B cell (primary cell): ENCODE results near the gene TDRD12. TPM values are rescaled to one million over a fixed set of nuclear protein-coding genes. Genes with fewer than 3 reads are reported as not detected.
"Not testable (repeated sequence)": the region's sequence is repeated elsewhere in the genome, so short reads cannot be mapped to it uniquely, and the experiment has no call there.

Experiments
- ATAC-seq: fragments of 200-7000 bp; cut with Tn5 transposase; one replicate; pipeline ENCODE4 v1.10.0; 2021; ENCODE audit warnings: low read depth, mild to moderate bottlenecking, moderate number of reproducible peaks, moderate library complexity
- CTCF ChIA-PET: fragments of 350-600 bp; sonication (Branson Sonifier 250); formaldehyde crosslinking; loops from one replicate; lab custom pipeline; 2021; ENCODE audit warnings: antibody characterized with exemption, inconsistent platforms; lab: Charles Lee
- POLR2A ChIA-PET: fragments of 350-600 bp; sonication (Branson Sonifier 250); formaldehyde crosslinking; loops from one replicate; lab custom pipeline; 2021; ENCODE audit warnings: antibody characterized with exemption; lab: Charles Lee
- DNase-seq: peaks from one replicate; pipeline ENCODE4 v3.0.0; 2013
- H2AFZ ChIP-seq: 2 replicates; pipeline ENCODE4 v1.6.1; 2012; ENCODE audit warnings: mild to moderate bottlenecking, low read depth, low read length; ENCODE audit not compliant: insufficient read depth, poor library complexity, severe bottlenecking
- H3K27ac ChIP-seq, 2 donors: 1 replicate in 1 of 2; 2 replicates in 1 of 2; pipeline ENCODE4 v1.5.1; 2012 to 2013; ENCODE audit warnings: low read length in 2 of 2, mild to moderate bottlenecking in 2 of 2, moderate library complexity in 1 of 2
- H3K27me3 ChIP-seq, 4 experiments: fragments of 200-600 bp in 1 of 4; sonication (generic) in 1 of 4; replicated peaks in 1 of 4; 1 replicate in 2 of 4; 2 replicates in 2 of 4; pipeline versions ENCODE4 v1.6.1 to v1.7.0; 2013 to 2016; ENCODE audit warnings: low read length in 3 of 4, mild to moderate bottlenecking in 2 of 4, mixed read lengths in 1 of 4, moderate library complexity in 1 of 4; ENCODE audit not compliant: insufficient read depth in 4 of 4, control insufficient read depth in 3 of 4; ENCODE audit errors: control extremely low read depth in 1 of 4
- H3K36me3 ChIP-seq, 2 experiments: replicated peaks in 1 of 2; 1 replicate in 1 of 2; 2 replicates in 1 of 2; pipeline versions ENCODE4 v1.6.1 to v1.7.1; 2013; ENCODE audit warnings: low read length in 1 of 2; ENCODE audit not compliant: insufficient read depth in 2 of 2, control insufficient read depth in 1 of 2; ENCODE audit errors: control extremely low read depth in 1 of 2, extremely low read depth in 1 of 2
- H3K4me1 ChIP-seq, 2 donors: fragments of 200-600 bp in 1 of 2; sonication (generic) in 1 of 2; 1 replicate in 1 of 2; 2 replicates in 1 of 2; pipeline versions ENCODE4 v1.5.1 to v1.6.1; 2013 to 2017; ENCODE audit warnings: low read length in 2 of 2; ENCODE audit not compliant: control insufficient read depth in 2 of 2, insufficient read depth in 2 of 2
- H3K4me2 ChIP-seq: replicated peaks from 2 replicates; pipeline ENCODE3; 2012; ENCODE audit warnings: mild to moderate bottlenecking, low read depth, low read length; ENCODE audit not compliant: poor library complexity, severe bottlenecking
- H3K4me3 ChIP-seq, 5 experiments: fragments of 200-600 bp in 1 of 5; sonication (generic) in 1 of 5; 1 replicate in 3 of 5; 2 replicates in 2 of 5; pipeline versions ENCODE4 v1.5.1 to v1.7.0; 2011 to 2016; ENCODE audit warnings: low read length in 4 of 5, mild to moderate bottlenecking in 4 of 5, low read depth in 2 of 5, control low read depth in 1 of 5, moderate library complexity in 1 of 5; ENCODE audit not compliant: insufficient read depth in 1 of 5; ENCODE audit errors: control extremely low read depth in 1 of 5, extremely low read depth in 1 of 5
- H3K79me2 ChIP-seq: fragments of 200-600 bp; sonication (generic); one replicate; pipeline ENCODE4 v1.6.0; 2016; ENCODE audit warnings: low read length; ENCODE audit not compliant: control insufficient read depth, insufficient read depth
- H3K9ac ChIP-seq: fragments of 200-600 bp; sonication (generic); 2 replicates; pipeline ENCODE4 v1.6.1; 2017; ENCODE audit warnings: mild to moderate bottlenecking, low read length, moderate library complexity
- H3K9me3 ChIP-seq, 3 donors: one replicate each; pipeline versions ENCODE4 v1.6.1 to v1.7.1; 2013; ENCODE audit warnings: low read length in 2 of 3; ENCODE audit not compliant: control insufficient read depth in 2 of 3, insufficient read depth in 1 of 3; ENCODE audit errors: control extremely low read depth in 1 of 3
- H4K20me1 ChIP-seq: 2 replicates; pipeline ENCODE4 v1.6.0; 2012; ENCODE audit warnings: mild to moderate bottlenecking, low read length; ENCODE audit not compliant: insufficient read depth, control insufficient read depth, poor library complexity, severe bottlenecking
- H3K27ac Mint-ChIP-seq: one replicate; pipeline ENCODE4 v1.8.0; 2021; ENCODE audit warnings: mixed read lengths
- H3K27me3 Mint-ChIP-seq: one replicate; pipeline ENCODE4 v1.8.0; 2021; ENCODE audit warnings: mixed read lengths
- H3K4me1 Mint-ChIP-seq: one replicate; pipeline ENCODE4 v1.8.0; 2021; ENCODE audit warnings: mixed read lengths
- H3K4me3 Mint-ChIP-seq: one replicate; pipeline ENCODE4 v1.8.0; 2021; ENCODE audit warnings: mixed read lengths
- H3K9me3 Mint-ChIP-seq: one replicate; pipeline ENCODE4 v1.8.0; 2022; ENCODE audit warnings: mixed read lengths; ENCODE audit not compliant: insufficient read depth
- CTCF ChIP-seq: fragments of 200-600 bp; IDR thresholded peaks from one replicate; pipeline ENCODE4 v1.8.0; 2022; ENCODE audit warnings: antibody characterized with exemption, mild to moderate bottlenecking
- WGBS: methylation state at CpG from one replicate; pipeline ENCODE4 v1.1.5; 2013; ENCODE audit warnings: missing lambda C conversion rate; ENCODE audit not compliant: insufficient coverage; 5-methylcytosine and 5-hydroxymethylcytosine counted together
- intact Hi-C: fragments of 100-400 bp; cut with micrococcal nuclease; formaldehyde crosslinking; loops from one replicate; pipeline ENCODE4 v1.10.0; 2022
- polyA plus RNA-seq: library from polyadenylated mRNA; depleted of rRNA; stranded (reverse); fragments of >200 nt; gene quantifications from 2 replicates; pipeline ENCODE4 v1.2.3, GENCODE V29; 2012
- total RNA-seq, 2 donors: library from RNA; stranded (reverse); fragments of 120-200 nt in 1 of 2; gene quantifications; 1 replicate in 1 of 2; 2 replicates in 1 of 2; pipeline versions ENCODE4 v1.2.3 to v1.2.4, GENCODE V29; 2013 to 2022

TDRD12 gene
- total and polyA plus RNA-seq, 2 donors (not counting 1 experiment from before 2014, with no cell fraction given), result 0.30 to 1.1 TPM

GRCh38 chr19:32757189-32757588, 37.6 kb downstream of the TDRD12 start:
- no peaks in the 10 kb centered on the region for H4K20me1 ChIP-seq
- peaks cover 0 to 15% (median 2%) of the 10 kb centered on the region in 3 donors for H3K9me3 ChIP-seq
- CTCF ChIA-PET, result interaction anchor here (0.6 kb wide), 1 partner anchor 407 kb away, joined by 3 read pairs; no protein-coding TSS in a partner anchor
- no CpG with 5 or more reads among the region's 3 CpGs for WGBS
- H3K4me3 Mint-ChIP-seq, result no peak overlapping the region
- no peaks in the 10 kb centered on the region for H3K79me2 ChIP-seq
- H3K4me2 ChIP-seq, result no peak overlapping the region
- H3K27ac Mint-ChIP-seq, result no peak overlapping the region
- no peaks in the 10 kb centered on the region for H3K4me1 Mint-ChIP-seq
- no peak for DNase-seq
- no peak overlapping the region for H3K27ac ChIP-seq
- POLR2A ChIA-PET, result no interaction called here
- peaks cover 5% of the 10 kb centered on the region for H3K9me3 Mint-ChIP-seq
- no peak overlapping the region for H3K9ac ChIP-seq
- H3K27me3 ChIP-seq, result peaks cover 0 to 2% (median 0%) of the 10 kb centered on the region in 4 experiments
- no peak for ATAC-seq
- H3K27me3 Mint-ChIP-seq, result peaks cover 5% of the 10 kb centered on the region
- no peak overlapping the region for H3K4me3 ChIP-seq
- H3K4me1 ChIP-seq, result no peaks in the 10 kb centered on the region
- intact Hi-C loops, result no loop called here
- no peak overlapping the region for H2AFZ ChIP-seq
- TF ChIP-seq CTCF, result no peak
- H3K36me3 ChIP-seq, result no peaks in the 10 kb centered on the region

- H4K20me1 ChIP-seq, H3K4me1 ChIP-seq, intact Hi-C loops, H3K36me3 ChIP-seq, H3K4me2 ChIP-seq, H3K9me3 ChIP-seq, CTCF ChIA-PET, H3K27ac ChIP-seq, H3K9me3 Mint-ChIP-seq, H3K4me3 ChIP-seq, H3K79me2 ChIP-seq, H3K4me3 Mint-ChIP-seq, H3K9ac ChIP-seq, H3K27me3 Mint-ChIP-seq, DNase-seq, H3K27ac Mint-ChIP-seq, H2AFZ ChIP-seq, POLR2A ChIA-PET, H3K27me3 ChIP-seq, H3K4me1 Mint-ChIP-seq, ATAC-seq: not testable (repeated sequence)
- no CpG with 5 or more reads among the region's 5 CpGs for WGBS
Observed at GRCh38 chr19:32765365-32765764, 45.8 kb downstream of the TDRD12 start.
